K562 (cell line): Measurements from ENCODE around the gene INSL6.

Experiments
- HBP1 ChIP-seq: fragments of 450-650 bp; formaldehyde crosslinking; IDR thresholded peaks from 2 replicates; pipeline ENCODE4 v1.4.0; 2022; ENCODE audit warnings: missing genetic modification characterization
- HCFC1 ChIP-seq: IDR thresholded peaks from 2 replicates; pipeline ENCODE4 v1.6.1; 2012; ENCODE audit warnings: low read depth, low read length, improper control_type of control experiment
- TSC22D4 ChIP-seq: fragments of 450-650 bp; IDR thresholded peaks from 2 replicates; pipeline ENCODE4 v1.6.1; 2016; ENCODE audit warnings: missing genetic modification characterization, missing biosample characterization, control low read depth
- U2AF1 ChIP-seq: fragments of 200-400 bp; formaldehyde crosslinking; optimal IDR thresholded peaks from 2 replicates; pipeline ENCODE3; 2017; ENCODE audit warnings: mild to moderate bottlenecking, low read depth, low read length, moderate library complexity

GRCh38 chr9:5144217-5144616, 41.2 kb downstream of the INSL6 start:
- TF ChIP-seq U2AF1 (no peak), HCFC1 (no peak), TSC22D4 (tag) (no peak), HBP1 (no peak)
